ENCODE results near the gene DNAI1. TPM values are rescaled to one million over a fixed set of nuclear protein-coding genes. Genes with fewer than 3 reads are reported as not detected.

DNAI1 gene
- total RNA-seq, 1 experiment from 2014 or later: 0.52 TPM

- H3K4me1 Mint-ChIP-seq (ENCODE audit: low read depth, unreplicated experiment): no peaks in the 10 kb centered on the region
- H3K36me3 Mint-ChIP-seq (ENCODE audit: insufficient read depth, unreplicated experiment): no peaks in the 10 kb centered on the region
- Histone ChIP-seq H3K27me3 (replicated peaks; ENCODE audit: control insufficient read depth, insufficient read depth, low read length) (no peaks in the 10 kb centered on the region; the same call in 1 of the 2 replicates), H3K4me1 (no peaks in the 10 kb centered on the region), H3K4me3 (ENCODE audit: low read depth, low read length) (no peak overlapping the region), H3K9me3 (no peaks in the 10 kb centered on the region), H3K36me3 (ENCODE audit: control insufficient read depth, insufficient read depth, low read length) (no peaks in the 10 kb centered on the region)
- no peak overlapping the region for H3K4me3 Mint-ChIP-seq (ENCODE audit: unreplicated experiment)
- no peak overlapping the region for H3K27ac Mint-ChIP-seq (ENCODE audit: unreplicated experiment)
- no peaks in the 10 kb centered on the region for H3K9me3 Mint-ChIP-seq (ENCODE audit: unreplicated experiment)
- no peak for DNase-seq
- no TSS peak for BruUV-seq (replicated peaks)
- CTCF ChIA-PET: interaction anchor here (1.6 kb wide), 1 partner anchor 21 kb away, joined by 7 read pairs; no protein-coding TSS in a partner anchor
- POLR2A ChIA-PET: no interaction called here
- H3K27me3 Mint-ChIP-seq (ENCODE audit: insufficient read depth, unreplicated experiment): peaks cover 6% of the 10 kb centered on the region
- TF ChIP-seq CTCF (IDR thresholded peaks at IDR 0.05; ENCODE audit: insufficient read depth in 1 of 2, low read depth in 1 of 2, low read length in 1 of 2, severe bottlenecking in 1 of 2, unreplicated experiment in 1 of 2): no peak
- intact Hi-C loops (cut with micrococcal nuclease; ENCODE audit: unreplicated experiment): no loop called here
Measured at GRCh38 chr9:34570376-34570775, 111.8 kb downstream of the DNAI1 start.

Other genes starting within 250 kb of the DNAI1 start
- 3.9 and 4.4 TPM in 2 replicates for gene KIF24, start 129.5 kb upstream of the DNAI1 start, total RNA-seq (2022)
- 14.4 and 15.0 TPM in 2 replicates for gene NUDT2, start 129.2 kb upstream of the DNAI1 start, total RNA-seq (2022)
- gene MYORG, start 81.9 kb upstream of the DNAI1 start, total RNA-seq (2022): 33.4 and 37.3 TPM in 2 replicates
- gene FAM219A, start 235 bp upstream of the DNAI1 start, total RNA-seq (2022): 13.4 and 14.7 TPM in 2 replicates
- gene ENHO, start 64.2 kb downstream of the DNAI1 start, total RNA-seq (2022): 1.00 and 2.1 TPM in 2 replicates
- 0.26 and 0.39 TPM in 2 replicates for gene CNTFR, start 130.9 kb downstream of the DNAI1 start, total RNA-seq (2022)
- gene RPP25L, start 153.3 kb downstream of the DNAI1 start, total RNA-seq (2022): 26.2 and 27.4 TPM in 2 replicates
- 66.1 and 70.0 TPM in 2 replicates for gene DCTN3, start 161.7 kb downstream of the DNAI1 start, total RNA-seq (2022)
- gene ARID3C, start 170.3 kb downstream of the DNAI1 start, total RNA-seq (2022): not detected in 2 replicates
- gene SIGMAR1, start 179.0 kb downstream of the DNAI1 start, total RNA-seq (2022): 102 and 103 TPM in 2 replicates
- gene GALT, start 187.9 kb downstream of the DNAI1 start, total RNA-seq (2022): 50.1 and 52.0 TPM in 2 replicates
- 5.6 and 7.1 TPM in 2 replicates for gene IL11RA, start 193.4 kb downstream of the DNAI1 start, total RNA-seq (2022)
- gene CCL27, start 203.9 kb downstream of the DNAI1 start, total RNA-seq (2022): not detected in 2 replicates
- not detected in 2 replicates for gene CCL19, start 232.5 kb downstream of the DNAI1 start, total RNA-seq (2022)

All from Caco-2 (cell line).